Measurements from ENCODE around the gene OR3A3.

DNA sequence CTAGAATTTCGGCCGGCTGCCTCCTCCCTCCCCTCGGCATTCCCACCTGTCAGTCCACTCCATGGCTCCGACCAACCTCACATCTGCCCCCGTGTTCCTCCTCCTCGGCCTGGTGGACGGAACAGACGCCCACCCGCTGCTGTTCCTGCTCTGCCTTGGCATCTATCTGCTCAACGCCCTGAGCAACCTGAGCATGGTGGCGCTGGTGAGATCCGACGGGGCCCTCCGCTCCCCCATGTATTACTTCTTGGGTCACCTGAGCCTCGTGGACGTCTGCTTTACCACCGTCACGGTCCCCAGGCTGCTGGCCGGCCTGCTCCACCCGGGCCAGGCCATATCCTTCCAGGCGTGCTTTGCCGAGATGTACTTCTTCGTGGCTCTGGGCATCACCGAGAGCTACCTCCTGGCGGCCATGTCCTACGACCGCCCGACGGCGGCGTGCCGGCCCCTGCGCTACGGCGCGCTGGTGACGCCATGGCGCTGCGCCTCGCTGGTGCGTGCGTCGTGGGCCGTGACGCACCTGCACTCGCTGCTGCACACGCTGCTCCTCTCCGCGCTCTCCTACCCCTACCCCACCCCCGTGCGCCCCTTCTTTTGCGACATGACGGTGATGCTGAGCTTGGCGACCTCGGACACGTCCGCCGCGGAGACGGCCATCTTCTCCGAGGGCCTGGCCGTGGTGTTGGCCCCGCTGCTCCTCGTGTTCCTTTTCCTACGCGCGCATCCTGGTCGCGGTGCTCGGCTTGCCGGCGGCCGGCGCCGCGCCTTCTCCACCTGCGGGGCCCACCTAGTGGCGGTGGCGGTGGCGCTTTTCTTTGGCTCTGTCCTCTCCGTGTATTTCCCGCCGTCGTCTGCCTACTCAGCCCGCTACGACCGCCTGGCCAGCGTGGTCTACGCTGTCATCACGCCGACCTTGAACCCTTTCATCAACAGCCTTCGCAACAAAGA is 25.0 kb upstream of the OR3A3 start, which contains the start of gene OR3A2:
- no peak for TF ChIP-seq GATA3 (IDR thresholded peaks at IDR 0.05; ENCODE audit: low read depth, low read length)
- TF ChIP-seq GATA2 (IDR thresholded peaks at IDR 0.05; ENCODE audit: low read depth, low read length) = no peak

All from SH-SY5Y (cell line).